ENCODE measurements around the gene GTF2H3. TPM values are rescaled to one million over a fixed set of nuclear protein-coding genes. Genes with fewer than 3 reads are reported as not detected.

The GTF2H3 gene
- total and polyA plus RNA-seq, 2 experiments from 2014 or later, result 10.5 to 27.7 TPM

DNA sequence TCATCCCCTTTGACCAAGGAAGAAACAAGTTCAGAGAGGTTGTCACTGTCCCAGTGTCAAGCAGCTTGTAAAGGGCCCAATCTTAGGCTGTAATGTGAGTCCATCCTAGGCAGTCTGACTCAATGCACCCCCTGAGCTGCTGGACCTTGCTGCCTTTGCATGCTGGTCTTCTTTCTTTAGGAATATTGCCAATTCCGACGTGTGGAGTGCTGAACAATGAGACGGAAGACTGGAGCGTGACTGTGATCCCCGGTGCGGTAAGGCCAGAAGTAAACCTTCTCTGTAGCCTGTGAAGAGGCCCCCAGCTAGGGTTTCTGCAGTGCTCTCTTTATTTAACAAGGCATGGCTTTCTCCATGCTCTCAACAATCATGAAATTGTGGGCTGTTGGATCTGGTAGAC is 38.2 kb downstream of the GTF2H3 start (continued):
- TF ChIP-seq ZNF462 (CRISPR knock-in tag; IDR thresholded peaks at IDR 0.05) (no peak), ETS1 (IDR thresholded peaks at IDR 0.05) (no peak), ZNF331 (CRISPR knock-in tag; IDR thresholded peaks at IDR 0.05; ENCODE audit: low read depth) (no peak), EZH2 (IDR thresholded peaks at IDR 0.05; ENCODE audit: low read depth, unreplicated experiment) (no peak), STAT1 (IDR thresholded peaks at IDR 0.05; ENCODE audit: unreplicated experiment) (no peak), CREB1 (CRISPR knock-in tag; IDR thresholded peaks at IDR 0.05; ENCODE audit: low read depth) (no peak)

GRCh38 chr12:123675436-123675835 is 41.8 kb downstream of the GTF2H3 start:
- Histone ChIP-seq H3K27ac (ENCODE audit: low read depth) (no peak overlapping the region), H3K4me3 (no peak overlapping the region), H3K4me1 (ENCODE audit: insufficient read depth) (no peaks in the 10 kb centered on the region), H3F3A (replicated peaks; ENCODE audit: low read depth) (no peaks in the 10 kb centered on the region), H3K79me2 (replicated peaks; ENCODE audit: insufficient read depth) (no peaks in the 10 kb centered on the region), H3K9me2 (ENCODE audit: insufficient read depth) (no peaks in the 10 kb centered on the region), H3K27me3 (ENCODE audit: insufficient read depth) (no peaks in the 10 kb centered on the region), H4K20me1 (replicated peaks; ENCODE audit: insufficient read depth) (no peaks in the 10 kb centered on the region), H3K36me3 (ENCODE audit: insufficient read depth) (no peaks in the 10 kb centered on the region), H2AFZ (no peak overlapping the region), H3K4me2 (no peak overlapping the region)
- Mint-ChIP-seq H3K4me1 (no peaks in the 10 kb centered on the region), H3K27me3 (ENCODE audit: insufficient read depth, low read depth, poor library complexity) (peaks cover 3% of the 10 kb centered on the region), H3K27ac (no peak overlapping the region), H3K9me3 (no peaks in the 10 kb centered on the region), H3K36me3 (ENCODE audit: low read depth) (peaks cover 7% of the 10 kb centered on the region), H3K4me3 (no peak overlapping the region)
- ATAC-seq (no peak), DNase-seq (ENCODE audit: low spot score) (no peak)
- TF ChIP-seq EZH2phosphoT487 (IDR thresholded peaks at IDR 0.05; ENCODE audit: unreplicated experiment) (no peak), ZNF331 (CRISPR knock-in tag; IDR thresholded peaks at IDR 0.05; ENCODE audit: low read depth) (no peak), ZNF114 (CRISPR knock-in tag; IDR thresholded peaks at IDR 0.05) (no peak), EZH2 (IDR thresholded peaks at IDR 0.05; ENCODE audit: low read depth, unreplicated experiment) (no peak)
- TF ChIP-seq, protein P1, sequence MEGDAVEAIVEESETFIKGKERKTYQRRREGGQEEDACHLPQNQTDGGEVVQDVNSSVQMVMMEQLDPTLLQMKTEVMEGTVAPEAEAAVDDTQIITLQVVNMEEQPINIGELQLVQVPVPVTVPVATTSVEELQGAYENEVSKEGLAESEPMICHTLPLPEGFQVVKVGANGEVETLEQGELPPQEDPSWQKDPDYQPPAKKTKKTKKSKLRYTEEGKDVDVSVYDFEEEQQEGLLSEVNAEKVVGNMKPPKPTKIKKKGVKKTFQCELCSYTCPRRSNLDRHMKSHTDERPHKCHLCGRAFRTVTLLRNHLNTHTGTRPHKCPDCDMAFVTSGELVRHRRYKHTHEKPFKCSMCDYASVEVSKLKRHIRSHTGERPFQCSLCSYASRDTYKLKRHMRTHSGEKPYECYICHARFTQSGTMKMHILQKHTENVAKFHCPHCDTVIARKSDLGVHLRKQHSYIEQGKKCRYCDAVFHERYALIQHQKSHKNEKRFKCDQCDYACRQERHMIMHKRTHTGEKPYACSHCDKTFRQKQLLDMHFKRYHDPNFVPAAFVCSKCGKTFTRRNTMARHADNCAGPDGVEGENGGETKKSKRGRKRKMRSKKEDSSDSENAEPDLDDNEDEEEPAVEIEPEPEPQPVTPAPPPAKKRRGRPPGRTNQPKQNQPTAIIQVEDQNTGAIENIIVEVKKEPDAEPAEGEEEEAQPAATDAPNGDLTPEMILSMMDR (conservative IDR thresholded peaks at IDR 0.05; ENCODE audit: low read depth in 2 of 2), result no peak

Measured in GM23338 (cell line).